Measurements from ENCODE around the gene LCNL1. TPM values are rescaled to one million over a fixed set of nuclear protein-coding genes. Genes with fewer than 3 reads are reported as not detected.

LCNL1 gene
- total and polyA plus RNA-seq, 2 experiments from 2014 or later: 0.13 to 0.47 TPM

GRCh38 chr9:137016436-137016835 is 33.6 kb downstream of the LCNL1 start:
- DNase-seq (ENCODE audit: low spot score): no peak
- Histone ChIP-seq H3K36me3 (replicated peaks; ENCODE audit: insufficient read depth, low read depth) (no peaks in the 10 kb centered on the region), H4K20me1 (ENCODE audit: insufficient read depth, poor library complexity, severe bottlenecking) (no peaks in the 10 kb centered on the region), H2AFZ (no peak overlapping the region), H3K9me2 (replicated peaks; ENCODE audit: insufficient read depth) (no peaks in the 10 kb centered on the region), H3K4me2 (no peak overlapping the region), H3K4me3 (no peak overlapping the region), H3K27me3 (no peaks in the 10 kb centered on the region), H3K27ac (no peak overlapping the region), H3K79me2 (no peaks in the 10 kb centered on the region), H3K4me1 (ENCODE audit: insufficient read depth) (no peaks in the 10 kb centered on the region), H3K9me3 (ENCODE audit: low read depth) (no peaks in the 10 kb centered on the region)
- TF ChIP-seq EZH2phosphoT487 (IDR thresholded peaks at IDR 0.05; ENCODE audit: low read depth, severe bottlenecking, unreplicated experiment): no peak
- TF ChIP-seq EZH2 (IDR thresholded peaks at IDR 0.05; ENCODE audit: borderline replicate concordance): no peak
- no peak for TF ChIP-seq CTCF (IDR thresholded peaks at IDR 0.05; ENCODE audit: poor library complexity)
- 97% methylated on average over 13 of the region's 16 CpGs for WGBS (ENCODE audit: low lambda C conversion rate, missing lambda C conversion rate)

- no peaks in the 10 kb centered on the region for H3K4me1 ChIP-seq (ENCODE audit: insufficient read depth)
- no peak overlapping the region for H3K4me3 ChIP-seq
- TF ChIP-seq EZH2 (IDR thresholded peaks at IDR 0.05; ENCODE audit: borderline replicate concordance) (no peak), EZH2phosphoT487 (IDR thresholded peaks at IDR 0.05; ENCODE audit: low read depth, severe bottlenecking, unreplicated experiment) (no peak), CTCF (IDR thresholded peaks at IDR 0.05; ENCODE audit: poor library complexity) (no peak)
- H2AFZ ChIP-seq: no peak overlapping the region
- 96% methylated on average over 28 of the region's 28 CpGs for WGBS (ENCODE audit: low lambda C conversion rate, missing lambda C conversion rate)
- H3K36me3 ChIP-seq (replicated peaks; ENCODE audit: insufficient read depth, low read depth): no peaks in the 10 kb centered on the region
- no peak overlapping the region for H3K27ac ChIP-seq
- no peaks in the 10 kb centered on the region for H3K9me3 ChIP-seq (ENCODE audit: low read depth)
- no peaks in the 10 kb centered on the region for H3K79me2 ChIP-seq
- no peak for DNase-seq (ENCODE audit: low spot score)
- no peaks in the 10 kb centered on the region for H4K20me1 ChIP-seq (ENCODE audit: insufficient read depth, poor library complexity, severe bottlenecking)
- H3K27me3 ChIP-seq: no peaks in the 10 kb centered on the region
- H3K4me2 ChIP-seq: no peak overlapping the region
- no peaks in the 10 kb centered on the region for H3K9me2 ChIP-seq (replicated peaks; ENCODE audit: insufficient read depth)
Measured at GRCh38 chr9:137017071-137017470, 34.3 kb downstream of the LCNL1 start.

- H3K36me3 ChIP-seq (replicated peaks; ENCODE audit: insufficient read depth, low read depth): no peaks in the 10 kb centered on the region
- no peaks in the 10 kb centered on the region for H3K79me2 ChIP-seq
- H3K27ac ChIP-seq: no peak overlapping the region
- WGBS (ENCODE audit: low lambda C conversion rate, missing lambda C conversion rate): 98% methylated on average over 37 of the region's 45 CpGs
- no peak overlapping the region for H2AFZ ChIP-seq
- no peaks in the 10 kb centered on the region for H3K9me3 ChIP-seq (ENCODE audit: low read depth)
- H3K4me2 ChIP-seq: no peak overlapping the region
- H3K4me3 ChIP-seq: no peak overlapping the region
- H4K20me1 ChIP-seq (ENCODE audit: insufficient read depth, poor library complexity, severe bottlenecking): no peaks in the 10 kb centered on the region
- no peaks in the 10 kb centered on the region for H3K4me1 ChIP-seq (ENCODE audit: insufficient read depth)
- DNase-seq (ENCODE audit: low spot score): no peak
- no peaks in the 10 kb centered on the region for H3K27me3 ChIP-seq
- H3K9me2 ChIP-seq (replicated peaks; ENCODE audit: insufficient read depth): no peaks in the 10 kb centered on the region
- TF ChIP-seq EZH2phosphoT487 (IDR thresholded peaks at IDR 0.05; ENCODE audit: low read depth, severe bottlenecking, unreplicated experiment): no peak
- TF ChIP-seq CTCF (IDR thresholded peaks at IDR 0.05; ENCODE audit: poor library complexity): no peak
- TF ChIP-seq EZH2 (IDR thresholded peaks at IDR 0.05; ENCODE audit: borderline replicate concordance): no peak
Measured at GRCh38 chr9:137017791-137018497, 35.2 kb downstream of the LCNL1 start.

Measured in hepatocyte (in vitro differentiated cells).